Measurements from ENCODE around the gene PARD6B. TPM values are rescaled to one million over a fixed set of nuclear protein-coding genes. Genes with fewer than 3 reads are reported as not detected.

PARD6B gene
- total and polyA plus RNA-seq, 2 of the 4 experiments (the other 2 are of a cell fraction) = 0.17 to 0.90 TPM

- H3K4ac ChIP-seq (ENCODE audit: low read depth, low read length) = no peak overlapping the region
- in situ Hi-C loops (cut with MboI; ENCODE audit: low sequenced_read_pairs) = no loop called here
- no peak overlapping the region for H3K56ac ChIP-seq (ENCODE audit: extremely low read depth, insufficient read depth, low read length)
- intact Hi-C loops (cut with micrococcal nuclease) = no loop called here
- no peak overlapping the region for H4K5ac ChIP-seq (ENCODE audit: low read depth, low read length)
- H3K18ac ChIP-seq (ENCODE audit: low read depth, low read length) = no peak overlapping the region
- DNase-seq = no peak
- H2BK120ac ChIP-seq (ENCODE audit: low read depth, low read length) = no peak overlapping the region
- no peak overlapping the region for H3K9ac ChIP-seq (ENCODE audit: low read depth, low read length)
- ChIA-PET CTCF (no interaction called here), POLR2A (ENCODE audit: unreplicated experiment) (interaction anchor here (0.6 kb wide), 1 partner anchor 86 kb away, joined by 4 read pairs; no protein-coding TSS in a partner anchor)
- WGBS, 2 experiments (ENCODE audit: extremely low coverage in 2 of 2, insufficient read length in 1 of 2) = 84% methylated on average over 8 of the region's 10 CpGs; no CpG with 5 or more reads in 1 of the 2 experiments
- H4K20me1 ChIP-seq (ENCODE audit: insufficient read depth, low read length) = no peaks in the 10 kb centered on the region
- H3K36me3 ChIP-seq (ENCODE audit: control insufficient read depth, insufficient read depth, low read length) = no peaks in the 10 kb centered on the region
- no TSS peak for BruUV-seq (replicated peaks)
- no peak overlapping the region for H2AK9ac ChIP-seq (replicated peaks; ENCODE audit: low read depth, low read length, poor library complexity)
- no peak overlapping the region for H2BK15ac ChIP-seq (ENCODE audit: low read depth, low read length)
- no peak overlapping the region for H2AFZ ChIP-seq (replicated peaks; ENCODE audit: low read length, poor library complexity)
- no peak overlapping the region for H4K8ac ChIP-seq (ENCODE audit: low read depth in 2 of 2, low read length in 2 of 2)
- no peak overlapping the region for H4K91ac ChIP-seq (ENCODE audit: insufficient read depth, low read depth, low read length)
- H2AK5ac ChIP-seq (ENCODE audit: low read depth, low read length) = no peak overlapping the region
- no peaks in the 10 kb centered on the region for H3K9me3 ChIP-seq (ENCODE audit: control insufficient read depth, insufficient read depth, low read length)
- dilution Hi-C loops (cut with HindIII; ENCODE audit: low sequenced_read_pairs, unreplicated experiment) = no loop called here
- TF ChIP-seq MAZ (IDR thresholded peaks at IDR 0.05; ENCODE audit: borderline replicate concordance, low read depth, low read length) = no peak
- no peak for TF ChIP-seq CHD1 (IDR thresholded peaks at IDR 0.05; ENCODE audit: low read depth, low read length)
- H3K4me3 ChIP-seq (ENCODE audit: insufficient read depth, low read depth, low read length) = no peak overlapping the region
- no peak overlapping the region for H3K4me2 ChIP-seq (ENCODE audit: low read depth, low read length)
- peaks cover 0 to 12% of the 10 kb centered on the region in 2 experiments; a peak in 1 of 4 replicates for H3K79me1 ChIP-seq (ENCODE audit: low read depth in 1 of 2, low read length in 2 of 2)
- ATAC-seq (ENCODE audit: low read depth) = no peak
- H3K27me3 ChIP-seq (ENCODE audit: control insufficient read depth, insufficient read depth, low read length) = no peaks in the 10 kb centered on the region
- no peaks in the 10 kb centered on the region; the same call in 1 of the 2 replicates for H3K9me1 ChIP-seq (ENCODE audit: insufficient read depth, low read length)
- peaks cover 6% of the 10 kb centered on the region for H3K4me1 ChIP-seq (ENCODE audit: control insufficient read depth, insufficient read depth, low read length)
- no peak overlapping the region for H3K23ac ChIP-seq (ENCODE audit: low read depth, low read length)
- no peak overlapping the region for H2BK5ac ChIP-seq (ENCODE audit: low read depth, low read length, poor library complexity, severe bottlenecking)
- H2BK20ac ChIP-seq (ENCODE audit: low read depth, low read length) = no peak overlapping the region
- H3K14ac ChIP-seq (replicated peaks; ENCODE audit: low read depth, low read length) = no peak overlapping the region
- no peak overlapping the region for H3K27ac ChIP-seq (ENCODE audit: insufficient read depth, low read length)
These were observed 44.6 kb upstream of the PARD6B start for GRCh38 chr20:50686821-50687220.
